Endothelial cell of umbilical vein (primary cell): ENCODE data around the gene ZSCAN1. TPM values are rescaled to one million over a fixed set of nuclear protein-coding genes. Genes with fewer than 3 reads are reported as not detected.

ENCODE experiments used
- BruUV-seq: library from RNA; stranded (reverse); fragments of 400-500 nt; replicated peaks from 2 replicates; lab custom pipeline; 2021; lab: Mats Ljungman, UMichigan
- CTCF ChIA-PET: fragments of 300-600, 350-600 bp; sonication (Branson Sonifier 250); formaldehyde crosslinking; loops from one replicate; lab custom pipeline; 2021; ENCODE audit warnings: antibody characterized with exemption, inconsistent platforms; lab: Charles Lee
- POLR2A ChIA-PET: fragments of 300-600, 350-600 bp; sonication (Branson Sonifier 250); formaldehyde crosslinking; loops from one replicate; lab custom pipeline; 2021; ENCODE audit warnings: antibody characterized with exemption, inconsistent platforms; lab: Charles Lee
- DNase-seq: peaks from one replicate; pipeline ENCODE4 v3.0.0-alpha.2; 2011; ENCODE audit warnings: low read depth, low spot score
- FAIRE-seq: peaks from 2 replicates; lab custom pipeline; 2011; peaks lifted over from hg19 to GRCh38; lab: Jason Lieb, UNC
- H2AFZ ChIP-seq: 2 replicates; pipeline ENCODE4 v1.6.0; 2012; ENCODE audit warnings: low read depth, low read length, control low read depth, inconsistent platforms
- H3K27ac ChIP-seq: 2 replicates; pipeline ENCODE4 v1.5.1; 2011; ENCODE audit warnings: low read depth, mild to moderate bottlenecking, control low read depth, low read length, moderate library complexity; ENCODE audit not compliant: insufficient read depth
- H3K27me3 ChIP-seq, 2 experiments: 2 replicates each; pipeline versions ENCODE4 v1.6.0 to v1.6.1; 2011; ENCODE audit warnings: low read length in 2 of 2, mixed read lengths in 1 of 2; ENCODE audit not compliant: control insufficient read depth in 2 of 2, insufficient read depth in 2 of 2
- H3K36me3 ChIP-seq, 2 experiments: 2 replicates in 1 of 2; 3 replicates in 1 of 2; pipeline ENCODE4 v1.5.1; 2011; ENCODE audit warnings: low read length in 2 of 2, mild to moderate bottlenecking in 1 of 2, moderate library complexity in 1 of 2; ENCODE audit not compliant: control insufficient read depth in 2 of 2, insufficient read depth in 2 of 2; ENCODE audit errors: extremely low read depth in 1 of 2
- H3K4me1 ChIP-seq: 3 replicates; pipeline ENCODE4 v1.5.1; 2011; ENCODE audit warnings: mild to moderate bottlenecking, low read length; ENCODE audit not compliant: control insufficient read depth, insufficient read depth; ENCODE audit errors: extremely low read depth
- H3K4me2 ChIP-seq: 2 replicates; pipeline ENCODE4 v1.6.1; 2011; ENCODE audit warnings: low read length, control low read depth, mixed read lengths; ENCODE audit not compliant: insufficient read depth
- H3K4me3 ChIP-seq, 3 experiments: fragments of 200-600 bp in 1 of 3; sonication (generic), shearing (Covaris generic) in 1 of 3; replicated peaks in 1 of 3; 2 replicates each; pipeline ENCODE4 v1.5.1; 2011 to 2016; ENCODE audit warnings: control low read depth in 3 of 3, low read length in 3 of 3, mild to moderate bottlenecking in 2 of 3, inconsistent platforms in 1 of 3, low read depth in 1 of 3, moderate library complexity in 1 of 3; ENCODE audit not compliant: insufficient read depth in 1 of 3
- H3K79me2 ChIP-seq: 2 replicates; pipeline ENCODE4 v1.6.0; 2012; ENCODE audit warnings: low read length, inconsistent platforms; ENCODE audit not compliant: control insufficient read depth, insufficient read depth
- H3K9ac ChIP-seq: replicated peaks from 2 replicates; pipeline ENCODE3; 2011; ENCODE audit warnings: low read length, control low read depth; ENCODE audit not compliant: insufficient read depth; ENCODE audit errors: extremely low read depth
- H3K9me1 ChIP-seq: replicated peaks from 3 replicates; pipeline ENCODE4 v1.6.0; 2011; ENCODE audit warnings: mild to moderate bottlenecking, low read length; ENCODE audit not compliant: control insufficient read depth, insufficient read depth; ENCODE audit errors: extremely low read depth
- H3K9me3 ChIP-seq: replicated peaks from 2 replicates; pipeline ENCODE4 v1.5.1; 2012; ENCODE audit warnings: low read length, inconsistent platforms; ENCODE audit not compliant: control insufficient read depth, insufficient read depth
- H4K20me1 ChIP-seq: replicated peaks from 2 replicates; pipeline ENCODE3; 2011; ENCODE audit warnings: mild to moderate bottlenecking, low read length; ENCODE audit not compliant: control insufficient read depth, insufficient read depth; ENCODE audit errors: extremely low read depth
- FOS ChIP-seq: IDR thresholded peaks from 2 replicates; pipeline ENCODE4 v1.6.1; 2011; ENCODE audit warnings: mild to moderate bottlenecking, low read length, moderate library complexity, borderline replicate concordance; ENCODE audit not compliant: insufficient read depth
- GATA2 ChIP-seq: IDR thresholded peaks from 2 replicates; pipeline ENCODE4 v1.7.0; 2011; ENCODE audit warnings: low read depth, mild to moderate bottlenecking, moderate library complexity, mixed read lengths, low read length; ENCODE audit not compliant: insufficient read length, insufficient read depth
- JUN ChIP-seq: IDR thresholded peaks from 2 replicates; pipeline ENCODE4 v1.6.1; 2011; ENCODE audit warnings: borderline replicate concordance, low read depth; ENCODE audit not compliant: insufficient read length, insufficient read depth
- MAX ChIP-seq: IDR thresholded peaks from 2 replicates; pipeline ENCODE4 v1.6.1; 2011; ENCODE audit not compliant: insufficient read depth, insufficient read length
- MYC ChIP-seq: IDR thresholded peaks from one replicate; pipeline ENCODE4 v1.6.1; 2011; ENCODE audit warnings: mild to moderate bottlenecking, low read depth, low read length
- POLR2A ChIP-seq: IDR thresholded peaks from 2 replicates; pipeline ENCODE4 v1.6.1; 2012; ENCODE audit warnings: low read depth, mild to moderate bottlenecking, control low read depth, low read length
- dilution Hi-C: fragments of 300-500 bp; cut with MboI; formaldehyde crosslinking; loops from one replicate; pipeline ENCODE4 v1.15.0; 2019; ENCODE audit warnings: low sequenced_read_pairs; ENCODE audit not compliant: extremely low pct_ligation_motif_present
- intact Hi-C: fragments of 100-400 bp; cut with micrococcal nuclease; formaldehyde crosslinking; loops from one replicate; pipeline ENCODE4 v1.10.0; 2022
- polyA plus RNA-seq, 4 experiments: library from polyadenylated mRNA; depleted of rRNA in 3 of 4; stranded (reverse) in 3 of 4; unstranded in 1 of 4; fragments of >200 nt; gene quantifications; 2 replicates each; pipeline versions ENCODE4 v1.2.1 to v1.2.3, GENCODE V29; 2011 to 2012; ENCODE audit warnings: missing spikeins in 1 of 4
- total RNA-seq: library from RNA; stranded (reverse); gene quantifications from 2 replicates; pipeline ENCODE4 v1.2.3, GENCODE V29; 2021
- TF ChIP-seq, protein P1 (sequence below), 2 donors: IDR thresholded peaks; 1 replicate in 1 of 2; 2 replicates in 1 of 2; pipeline ENCODE4 v1.5.1; 2011; ENCODE audit warnings: low read length in 2 of 2, mild to moderate bottlenecking in 2 of 2, moderate library complexity in 2 of 2, control low read depth in 1 of 2, inconsistent platforms in 1 of 2, low read depth in 1 of 2; ENCODE audit not compliant: insufficient read depth in 1 of 2; ENCODE audit errors: extremely low read depth in 1 of 2

ZSCAN1 gene
- total and polyA plus RNA-seq, 2 donors (not counting 3 experiments of a cell fraction or from before 2014, with no cell fraction given): 0.10 TPM; not detected in 1

DNA sequence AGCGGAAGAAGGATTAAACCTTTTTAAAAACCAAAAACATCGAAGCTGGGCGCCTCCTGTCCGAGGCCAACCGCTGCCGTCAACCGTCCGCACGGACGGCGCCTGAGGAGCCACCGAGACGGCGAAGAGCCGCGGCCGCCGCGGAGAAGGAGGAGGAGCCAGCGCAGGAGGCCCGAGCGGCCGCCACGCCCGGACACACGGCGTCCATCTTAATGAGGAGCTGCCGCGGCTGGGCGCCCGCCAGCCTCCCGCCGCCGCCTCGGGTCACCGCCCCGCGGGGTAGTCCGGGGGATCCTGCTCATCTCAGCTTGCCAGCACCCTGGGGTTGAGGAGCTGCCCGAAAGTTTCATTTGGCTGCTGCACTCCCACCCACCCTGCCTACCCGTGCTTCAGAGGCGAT is 10.6 kb downstream of the ZSCAN1 start:
- no TSS peak for BruUV-seq
- no peak for DNase-seq
- ChIA-PET POLR2A (no interaction called here), CTCF (no interaction called here)
- H3K4me3 ChIP-seq: no peak overlapping the region
- TF ChIP-seq FOS (no peak), MYC (no peak), MAX (no peak), POLR2A (no peak), GATA2 (no peak)
- TF ChIP-seq, protein P1, sequence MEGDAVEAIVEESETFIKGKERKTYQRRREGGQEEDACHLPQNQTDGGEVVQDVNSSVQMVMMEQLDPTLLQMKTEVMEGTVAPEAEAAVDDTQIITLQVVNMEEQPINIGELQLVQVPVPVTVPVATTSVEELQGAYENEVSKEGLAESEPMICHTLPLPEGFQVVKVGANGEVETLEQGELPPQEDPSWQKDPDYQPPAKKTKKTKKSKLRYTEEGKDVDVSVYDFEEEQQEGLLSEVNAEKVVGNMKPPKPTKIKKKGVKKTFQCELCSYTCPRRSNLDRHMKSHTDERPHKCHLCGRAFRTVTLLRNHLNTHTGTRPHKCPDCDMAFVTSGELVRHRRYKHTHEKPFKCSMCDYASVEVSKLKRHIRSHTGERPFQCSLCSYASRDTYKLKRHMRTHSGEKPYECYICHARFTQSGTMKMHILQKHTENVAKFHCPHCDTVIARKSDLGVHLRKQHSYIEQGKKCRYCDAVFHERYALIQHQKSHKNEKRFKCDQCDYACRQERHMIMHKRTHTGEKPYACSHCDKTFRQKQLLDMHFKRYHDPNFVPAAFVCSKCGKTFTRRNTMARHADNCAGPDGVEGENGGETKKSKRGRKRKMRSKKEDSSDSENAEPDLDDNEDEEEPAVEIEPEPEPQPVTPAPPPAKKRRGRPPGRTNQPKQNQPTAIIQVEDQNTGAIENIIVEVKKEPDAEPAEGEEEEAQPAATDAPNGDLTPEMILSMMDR (IDR thresholded peaks at IDR 0.05; ENCODE audit: extremely low read depth in 1 of 2, insufficient read depth in 1 of 2, low read depth in 1 of 2, low read length in 2 of 2): no peak
- no peaks in the 10 kb centered on the region for H3K9me1 ChIP-seq
- H3K4me2 ChIP-seq: no peak overlapping the region
- no peaks in the 10 kb centered on the region for H3K4me1 ChIP-seq
- no peaks in the 10 kb centered on the region for H4K20me1 ChIP-seq
- no peaks in the 10 kb centered on the region for H3K27me3 ChIP-seq
- dilution Hi-C loops: no loop called here
- H3K36me3 ChIP-seq: no peaks in the 10 kb centered on the region
- H3K27ac ChIP-seq: no peak overlapping the region
- H3K79me2 ChIP-seq: no peaks in the 10 kb centered on the region
- peaks cover 9% of the 10 kb centered on the region for H3K9me3 ChIP-seq
- no peak overlapping the region for H3K9ac ChIP-seq
- H2AFZ ChIP-seq: no peak overlapping the region
- FAIRE-seq: no peak
- intact Hi-C loops: no loop called here

DNA sequence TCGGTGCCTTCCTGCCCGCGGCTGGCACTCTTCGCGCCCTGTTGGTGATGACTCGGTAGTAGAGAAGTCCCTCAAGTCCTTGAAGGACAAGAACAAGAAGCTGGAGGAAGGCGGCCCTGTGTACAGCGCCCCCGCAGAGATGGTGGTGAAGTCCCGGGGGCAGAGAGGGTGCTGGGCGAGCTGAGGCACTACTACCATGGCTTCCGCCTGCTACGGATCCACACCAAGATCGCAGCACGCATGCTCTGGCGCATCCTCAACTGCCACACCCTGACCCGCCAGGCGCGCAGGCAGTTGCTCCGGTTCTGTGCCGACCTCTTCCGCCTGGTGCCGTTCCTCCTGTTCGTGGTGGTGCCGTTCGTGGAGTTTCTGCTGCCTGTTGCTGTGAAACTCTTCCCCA is 11.1 kb downstream of the ZSCAN1 start:
- Histone ChIP-seq H3K9me3 (peaks cover 9% of the 10 kb centered on the region), H3K4me3 (no peak overlapping the region), H3K4me1 (no peaks in the 10 kb centered on the region), H3K27ac (no peak overlapping the region), H2AFZ (no peak overlapping the region), H3K9me1 (no peaks in the 10 kb centered on the region), H3K36me3 (no peaks in the 10 kb centered on the region), H3K79me2 (no peaks in the 10 kb centered on the region), H3K9ac (no peak overlapping the region), H3K4me2 (no peak overlapping the region), H4K20me1 (no peaks in the 10 kb centered on the region), H3K27me3 (no peaks in the 10 kb centered on the region)
- intact Hi-C loops (no loop called here), dilution Hi-C loops (no loop called here)
- ChIA-PET CTCF (no interaction called here), POLR2A (no interaction called here)
- DNase-seq: no peak
- BruUV-seq: no TSS peak
- FAIRE-seq: no peak
- TF ChIP-seq JUN (no peak), MAX (no peak), FOS (no peak)
- TF ChIP-seq, protein P1 (IDR thresholded peaks at IDR 0.05; ENCODE audit: extremely low read depth in 1 of 2, insufficient read depth in 1 of 2, low read depth in 1 of 2, low read length in 2 of 2): no peak
